Kidney epithelial cell (primary cell): ENCODE results near the gene U2AF2. TPM values are rescaled to one million over a fixed set of nuclear protein-coding genes. Genes with fewer than 3 reads are reported as not detected.

Source experiments
- DNase-seq: peaks from one replicate; pipeline ENCODE4 v3.0.0-alpha.2; 2010; ENCODE audit warnings: low read depth
- H3K27me3 ChIP-seq: 2 replicates; pipeline ENCODE4 v1.6.0; 2011; ENCODE audit warnings: low read length; ENCODE audit not compliant: control insufficient read depth, insufficient read depth
- H3K36me3 ChIP-seq: 2 replicates; pipeline ENCODE4 v1.5.1; 2011; ENCODE audit warnings: low read length; ENCODE audit not compliant: control insufficient read depth, insufficient read depth
- H3K4me3 ChIP-seq: 2 replicates; pipeline ENCODE4 v1.5.1; 2011; ENCODE audit warnings: low read depth, mild to moderate bottlenecking, control low read depth, low read length
- total RNA-seq: library from RNA; depleted of rRNA; stranded (reverse); fragments of >200 nt; gene quantifications from 2 replicates; pipeline ENCODE4 v1.2.3, GENCODE V29; 2015
- TF ChIP-seq, protein P1 (sequence below): IDR thresholded peaks from 2 replicates; pipeline ENCODE4 v1.5.1; 2011; ENCODE audit warnings: mild to moderate bottlenecking, moderate library complexity, low read length, control low read depth, inconsistent platforms; ENCODE audit not compliant: insufficient read depth, poor library complexity, severe bottlenecking

U2AF2 gene
- total RNA-seq, 1 donor from 2014 or later = 153 TPM

DNA sequence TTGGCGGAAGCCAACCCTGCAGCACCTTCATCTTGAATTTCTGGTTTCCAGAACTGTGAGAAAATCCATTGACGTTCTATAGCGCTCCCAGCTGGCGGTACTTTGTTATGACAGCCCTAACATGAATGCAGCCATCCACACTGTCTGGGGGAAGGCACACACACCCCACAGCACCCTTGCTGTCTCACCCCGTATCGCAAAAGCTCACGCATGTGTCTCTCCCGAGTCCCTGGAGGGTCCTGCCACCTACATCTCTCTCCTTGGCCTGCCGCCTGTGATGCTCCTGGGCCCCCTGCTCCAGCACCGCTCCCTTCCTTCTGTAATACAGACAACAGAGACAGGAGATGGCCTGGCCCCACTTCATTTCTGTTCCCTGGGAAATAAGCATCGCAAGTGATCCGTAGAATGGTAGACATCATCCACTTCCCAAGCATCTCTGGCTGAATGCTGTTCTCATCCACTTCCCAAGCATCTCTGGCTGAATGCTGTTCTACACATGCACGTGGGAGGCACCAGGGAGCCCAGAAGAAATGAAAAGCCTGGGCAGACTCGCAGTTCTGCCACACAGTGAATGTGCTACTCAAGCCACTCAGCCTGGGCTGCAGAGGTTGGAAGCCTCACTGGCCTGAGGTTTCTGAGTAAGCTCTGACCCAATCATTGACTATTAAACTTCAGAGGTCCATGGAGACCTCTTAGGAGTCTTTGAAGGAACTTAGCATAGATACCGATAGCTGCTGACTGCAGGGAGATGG lies 49.8 kb downstream of the U2AF2 start:
- no peaks in the 10 kb centered on the region for H3K27me3 ChIP-seq
- TF ChIP-seq, protein P1, sequence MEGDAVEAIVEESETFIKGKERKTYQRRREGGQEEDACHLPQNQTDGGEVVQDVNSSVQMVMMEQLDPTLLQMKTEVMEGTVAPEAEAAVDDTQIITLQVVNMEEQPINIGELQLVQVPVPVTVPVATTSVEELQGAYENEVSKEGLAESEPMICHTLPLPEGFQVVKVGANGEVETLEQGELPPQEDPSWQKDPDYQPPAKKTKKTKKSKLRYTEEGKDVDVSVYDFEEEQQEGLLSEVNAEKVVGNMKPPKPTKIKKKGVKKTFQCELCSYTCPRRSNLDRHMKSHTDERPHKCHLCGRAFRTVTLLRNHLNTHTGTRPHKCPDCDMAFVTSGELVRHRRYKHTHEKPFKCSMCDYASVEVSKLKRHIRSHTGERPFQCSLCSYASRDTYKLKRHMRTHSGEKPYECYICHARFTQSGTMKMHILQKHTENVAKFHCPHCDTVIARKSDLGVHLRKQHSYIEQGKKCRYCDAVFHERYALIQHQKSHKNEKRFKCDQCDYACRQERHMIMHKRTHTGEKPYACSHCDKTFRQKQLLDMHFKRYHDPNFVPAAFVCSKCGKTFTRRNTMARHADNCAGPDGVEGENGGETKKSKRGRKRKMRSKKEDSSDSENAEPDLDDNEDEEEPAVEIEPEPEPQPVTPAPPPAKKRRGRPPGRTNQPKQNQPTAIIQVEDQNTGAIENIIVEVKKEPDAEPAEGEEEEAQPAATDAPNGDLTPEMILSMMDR = no peak

DNA sequence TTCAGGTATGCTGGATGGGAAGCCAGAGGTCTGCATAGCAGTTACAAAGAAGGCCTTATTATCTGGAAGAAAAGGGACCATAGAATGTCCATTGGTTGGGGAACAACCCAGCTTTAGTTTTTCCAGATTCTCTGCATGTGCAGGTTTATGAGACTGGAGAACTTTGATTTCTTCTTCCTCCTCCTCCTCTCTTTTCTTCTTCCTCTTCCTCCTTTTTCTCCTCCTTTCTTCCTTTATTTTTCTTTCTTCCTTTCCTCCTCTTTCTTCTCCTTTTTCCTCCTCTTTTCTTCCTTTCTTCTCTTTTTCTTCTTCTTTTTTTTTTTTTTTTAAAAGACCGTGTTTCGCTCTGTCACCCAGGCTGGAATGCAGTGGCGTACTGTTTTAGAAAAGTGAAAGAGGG lies 51.1 kb downstream of the U2AF2 start:
- no peaks in the 10 kb centered on the region for H3K27me3 ChIP-seq
- H3K36me3 ChIP-seq = no peaks in the 10 kb centered on the region
- TF ChIP-seq, protein P1 = no peak
- DNase-seq = no peak
- no peak overlapping the region for H3K4me3 ChIP-seq

More for the DNA sequence above, 49.8 kb downstream of the U2AF2 start:
- H3K4me3 ChIP-seq = no peak overlapping the region
- H3K36me3 ChIP-seq = no peaks in the 10 kb centered on the region
- DNase-seq = no peak

DNA sequence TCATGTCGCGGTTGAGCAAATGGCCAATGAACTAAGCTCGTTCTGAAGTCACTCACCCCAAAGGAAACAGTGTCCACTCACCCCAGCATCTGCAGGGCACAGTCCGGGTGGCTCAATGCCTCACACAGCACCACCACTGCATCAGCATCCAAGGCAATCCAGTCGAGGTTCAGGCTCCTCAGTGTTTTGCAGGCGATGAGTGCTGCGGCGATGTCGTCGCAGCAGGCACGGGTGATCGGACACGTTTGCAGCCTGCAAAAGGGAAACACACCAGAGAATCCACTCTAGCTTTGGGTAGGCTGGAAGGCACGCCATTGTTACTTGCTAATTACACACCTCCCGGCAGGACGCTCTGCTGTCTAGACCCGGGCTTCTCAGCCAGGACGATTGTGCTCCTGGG lies 56.9 kb downstream of the U2AF2 start:
- H3K27me3 ChIP-seq = no peaks in the 10 kb centered on the region
- TF ChIP-seq, protein P1 = no peak
- H3K4me3 ChIP-seq = no peak overlapping the region
- H3K36me3 ChIP-seq = no peaks in the 10 kb centered on the region
- DNase-seq = no peak

DNA sequence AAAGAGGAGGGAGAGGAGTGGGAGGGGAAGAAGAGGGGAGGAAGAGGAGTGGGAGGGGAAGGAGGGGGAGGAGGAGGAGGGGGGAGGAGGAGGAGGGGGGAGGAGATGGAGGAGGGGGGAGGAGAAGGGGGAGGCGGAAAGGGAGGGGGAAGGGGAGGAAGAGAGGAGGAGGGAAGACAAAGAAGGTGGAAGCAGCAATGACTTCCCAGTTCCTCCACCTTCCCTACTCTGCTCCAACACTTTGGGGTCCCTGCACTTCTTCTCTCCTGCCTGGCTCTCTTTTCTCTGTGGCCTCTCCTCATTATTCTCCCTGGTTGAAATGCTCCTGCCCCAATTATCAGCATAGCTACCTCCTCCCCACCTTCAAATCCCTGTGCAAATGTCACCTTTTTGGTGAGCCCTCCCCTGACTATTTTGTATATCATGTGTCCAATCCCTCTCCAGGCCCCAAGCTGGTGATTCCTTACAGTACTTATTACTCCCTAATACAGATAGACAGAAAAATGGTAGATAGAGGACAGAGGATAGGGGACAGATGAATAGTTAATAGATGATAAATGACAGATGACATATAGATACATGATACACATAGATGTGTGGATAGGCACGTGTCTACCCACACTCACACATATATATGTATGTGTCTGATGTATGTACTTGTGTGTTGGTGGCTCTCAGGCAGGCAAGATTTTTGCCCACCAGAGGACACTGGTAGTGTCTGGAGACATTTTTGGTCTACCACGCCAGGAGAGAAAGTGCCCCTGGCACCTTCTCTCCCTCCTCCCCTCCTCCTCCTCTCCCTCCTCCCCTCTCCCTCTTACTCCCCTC lies 58.2 kb downstream of the U2AF2 start:
- TF ChIP-seq, protein P1 = no peak
- no peak for DNase-seq

DNA sequence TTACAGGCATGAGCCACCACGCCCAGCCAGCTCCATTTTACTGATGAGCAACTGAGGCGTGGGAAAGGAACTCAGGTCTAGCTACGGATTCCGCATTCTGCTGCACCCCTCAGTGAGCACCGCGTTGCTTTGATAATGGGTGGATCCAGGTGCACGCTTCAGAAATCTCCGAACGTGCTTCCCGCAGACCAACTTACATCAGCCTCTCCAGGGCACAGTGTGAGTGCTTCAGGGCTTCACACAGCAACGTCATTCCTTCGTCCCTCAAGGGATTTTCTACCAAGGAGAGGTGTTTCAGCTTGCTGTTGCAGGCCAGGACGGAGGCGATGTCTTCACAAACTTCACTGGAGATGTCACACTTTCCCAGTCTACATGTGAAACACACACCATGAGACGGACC lies 61.7 kb downstream of the U2AF2 start:
- TF ChIP-seq, protein P1 = no peak
- no peak for DNase-seq
- H3K4me3 ChIP-seq = no peak overlapping the region
- H3K36me3 ChIP-seq = no peaks in the 10 kb centered on the region
- no peaks in the 10 kb centered on the region for H3K27me3 ChIP-seq

More for the DNA sequence above, 58.2 kb downstream of the U2AF2 start:
- H3K27me3 ChIP-seq = no peaks in the 10 kb centered on the region
- no peaks in the 10 kb centered on the region for H3K36me3 ChIP-seq
- no peak overlapping the region for H3K4me3 ChIP-seq
